HG02973 (cell line): Measurements from ENCODE around the gene THBS2.

Source experiments
- ATAC-seq: cut with Tn5 transposase; IDR thresholded peaks from one replicate; pipeline ENCODE4 v1.9.1; 2021; ENCODE audit warnings: moderate library complexity; ENCODE audit not compliant: unreplicated experiment

THBS2 gene

DNA sequence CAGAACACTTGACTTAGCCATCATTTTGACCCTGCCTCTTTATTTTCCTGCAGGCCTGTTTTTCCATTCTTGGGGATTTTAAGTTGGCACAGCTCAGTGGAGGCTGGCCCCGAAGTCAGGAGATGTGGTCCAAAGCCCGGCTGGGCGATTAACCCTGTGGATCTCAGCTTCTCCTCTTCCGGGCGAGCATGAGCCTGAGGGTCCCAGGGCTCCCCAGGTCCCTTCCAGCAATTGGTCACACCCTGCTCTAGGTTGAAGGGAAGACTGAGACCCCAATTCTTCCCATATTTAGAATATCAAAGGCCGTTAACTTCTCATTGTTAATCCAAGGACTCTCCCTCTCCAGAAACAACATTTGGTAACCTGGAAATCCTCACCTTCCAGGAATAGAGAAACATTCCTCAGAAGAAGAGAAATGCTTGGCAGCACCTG is 2.3 kb downstream of the THBS2 start:
- no peak for ATAC-seq

DNA sequence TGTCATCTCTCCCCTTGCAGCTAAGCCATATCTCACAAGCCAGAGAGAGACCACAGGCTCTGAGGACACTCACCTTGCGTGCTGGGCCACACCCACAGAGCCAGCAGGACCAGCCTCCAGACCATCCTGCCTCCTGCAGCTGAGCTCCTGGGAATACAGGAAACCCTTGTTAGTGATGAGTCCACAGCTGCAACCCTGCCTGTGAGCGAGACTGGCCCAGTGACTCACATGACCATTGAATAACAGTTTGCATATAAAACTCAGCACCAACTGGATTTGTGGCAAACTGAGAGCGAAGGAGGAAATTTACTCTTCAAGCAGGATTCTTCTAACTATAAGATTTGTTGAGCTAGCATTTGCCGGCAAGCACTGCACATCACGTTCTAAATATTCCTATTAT is 3.0 kb downstream of the THBS2 start:
- ATAC-seq = no peak

DNA sequence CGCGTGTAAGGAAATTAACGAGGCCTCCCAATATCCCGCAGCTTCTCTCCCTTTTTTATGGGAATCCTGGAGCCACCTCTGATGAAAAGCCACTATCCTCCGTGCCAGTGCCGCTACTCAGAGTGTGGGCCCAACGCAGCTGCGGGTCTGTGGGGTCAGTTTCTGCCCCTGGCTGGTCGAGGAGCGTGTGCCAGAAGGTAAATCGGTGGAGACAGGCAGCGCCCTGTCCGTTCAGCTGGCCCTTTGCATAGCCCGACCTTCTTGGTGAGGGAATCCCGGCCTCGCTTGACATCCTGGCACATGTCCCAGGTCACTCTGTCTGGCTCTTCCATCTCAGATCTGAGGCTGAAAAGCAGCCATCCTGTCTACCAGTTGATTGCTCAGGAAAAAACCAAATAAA is 4.6 kb downstream of the THBS2 start:
- no peak for ATAC-seq

DNA sequence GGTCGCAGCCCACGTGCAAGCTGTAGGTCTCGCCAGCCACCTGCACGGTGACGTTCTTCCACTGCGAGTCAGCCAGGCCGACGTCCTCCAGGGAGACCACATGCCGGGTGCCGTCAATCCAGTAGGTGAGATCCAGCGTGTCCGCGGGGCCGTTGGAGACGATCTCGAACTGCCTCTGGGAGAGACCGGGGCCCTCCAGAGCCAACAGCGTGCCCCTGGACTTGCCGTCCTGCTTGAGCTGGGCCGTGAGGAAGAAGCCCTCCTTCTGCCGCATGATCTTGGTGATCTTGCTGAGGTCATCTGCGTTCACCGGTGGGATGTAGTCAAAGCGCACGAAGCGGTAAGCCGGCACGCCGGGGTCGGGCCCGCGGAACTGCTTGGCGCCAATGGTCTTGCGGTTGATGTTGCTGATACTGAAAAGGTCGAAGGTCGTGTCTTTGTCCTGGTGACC is 5.1 kb downstream of the THBS2 start:
- no peak for ATAC-seq

DNA sequence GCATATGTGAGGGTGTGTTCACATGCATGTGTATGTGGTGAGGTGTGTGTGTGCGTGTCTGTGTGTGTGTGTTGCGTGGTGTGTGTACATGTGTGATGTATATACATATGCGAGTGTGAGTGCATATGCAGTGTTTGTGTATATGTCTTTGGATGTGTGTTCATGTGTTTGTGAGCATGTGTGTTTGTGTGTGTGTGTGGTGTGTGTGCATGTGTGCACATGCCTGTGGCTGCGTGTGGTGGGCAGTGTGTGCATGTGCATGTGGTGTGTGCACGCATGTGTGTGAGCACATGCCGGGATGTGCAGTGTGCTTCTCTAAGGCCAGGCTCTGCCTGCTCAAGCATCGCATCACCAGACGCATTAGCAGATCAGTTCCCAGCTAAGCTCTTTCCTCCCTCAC is 5.7 kb downstream of the THBS2 start:
- ATAC-seq = no peak

DNA sequence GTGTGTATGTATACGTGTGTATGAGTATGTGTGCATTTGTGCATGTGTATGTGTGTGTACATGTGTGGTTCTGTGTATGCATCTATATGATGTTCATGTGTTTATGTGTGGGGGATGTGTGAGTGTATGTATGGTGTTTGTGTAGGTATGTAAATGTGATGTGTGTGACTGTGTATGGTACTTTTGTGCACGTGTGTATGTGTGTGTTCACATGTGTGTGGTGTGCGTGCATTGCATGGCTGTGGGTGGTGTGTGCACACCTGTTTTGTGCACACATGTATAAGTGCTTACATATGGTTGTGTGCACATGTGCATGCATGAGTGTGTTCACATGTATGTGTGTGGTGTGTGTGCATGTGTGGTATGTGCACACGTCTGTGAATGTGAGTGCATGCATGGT is 6.2 kb downstream of the THBS2 start:
- no peak for ATAC-seq

DNA sequence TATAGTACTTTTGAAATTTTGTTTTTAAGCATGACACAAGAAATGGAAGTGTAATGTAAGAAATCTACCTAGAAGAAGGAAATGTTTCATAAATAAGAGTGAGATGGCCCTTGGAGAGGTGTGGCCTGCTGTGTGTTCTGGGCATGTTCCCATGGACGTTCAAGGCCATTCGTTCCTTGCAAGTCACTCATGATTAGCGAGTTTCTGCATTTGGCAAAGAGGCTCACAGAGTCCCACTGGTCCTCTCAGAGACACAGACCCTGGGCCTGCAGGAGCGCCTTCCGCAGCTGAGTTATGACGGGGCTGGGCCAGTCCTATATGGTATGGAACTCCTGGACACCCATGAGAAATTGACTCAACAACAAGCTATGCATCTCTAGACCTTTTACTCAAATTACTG is 7.2 kb downstream of the THBS2 start:
- no peak for ATAC-seq

DNA sequence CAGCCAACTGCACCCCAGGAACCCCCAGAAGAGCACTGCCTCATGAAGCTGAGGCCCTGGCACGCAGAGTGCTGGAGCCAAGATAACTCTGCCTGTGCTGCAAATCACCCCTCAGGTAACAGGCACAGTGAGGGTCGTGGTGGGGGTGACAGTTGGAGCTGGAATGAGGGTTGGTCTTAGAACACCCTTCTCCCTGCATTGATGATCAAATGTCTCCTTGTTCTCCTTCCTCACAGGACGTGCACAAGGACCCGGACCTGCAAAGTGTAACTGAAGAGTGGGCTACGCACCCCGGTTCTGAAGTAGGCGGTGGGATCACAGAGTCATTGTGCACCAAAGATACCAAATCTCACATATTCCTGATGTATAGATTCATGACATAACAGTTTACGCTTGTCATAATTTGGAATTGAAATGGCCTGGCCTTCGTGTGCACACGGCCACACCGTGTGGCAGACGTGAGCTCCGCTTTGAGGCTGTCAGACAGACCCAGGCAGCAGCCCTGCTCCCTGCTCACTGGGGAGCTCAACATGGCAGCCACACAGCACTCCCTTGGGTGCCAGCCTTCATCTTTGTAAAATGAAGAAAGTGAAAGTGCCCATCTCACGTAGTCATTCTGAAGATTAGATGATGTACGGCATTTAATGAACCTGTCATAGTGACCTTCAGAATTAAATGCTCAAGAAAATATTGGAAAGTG is 8.8 kb downstream of the THBS2 start:
- no peak for ATAC-seq

DNA sequence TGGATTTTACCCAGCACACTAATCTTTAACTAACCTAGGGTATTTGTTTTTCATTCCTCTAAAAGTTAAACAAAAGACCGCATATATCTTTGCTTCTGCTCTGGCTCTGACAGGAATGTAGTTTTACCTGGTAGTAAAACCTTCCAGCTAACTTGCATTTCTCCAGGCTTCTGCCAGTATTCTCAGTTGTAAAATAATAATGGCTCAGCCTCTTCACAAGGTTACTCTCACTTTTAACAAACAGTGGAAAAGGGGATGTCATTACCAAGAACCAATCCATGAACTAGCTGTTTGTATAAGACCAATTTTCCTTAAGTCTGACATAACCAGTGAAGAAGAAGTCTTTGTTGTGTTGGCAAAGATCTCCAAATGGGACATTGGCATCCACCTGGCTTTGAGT is 10.0 kb downstream of the THBS2 start:
- ATAC-seq = no peak

DNA sequence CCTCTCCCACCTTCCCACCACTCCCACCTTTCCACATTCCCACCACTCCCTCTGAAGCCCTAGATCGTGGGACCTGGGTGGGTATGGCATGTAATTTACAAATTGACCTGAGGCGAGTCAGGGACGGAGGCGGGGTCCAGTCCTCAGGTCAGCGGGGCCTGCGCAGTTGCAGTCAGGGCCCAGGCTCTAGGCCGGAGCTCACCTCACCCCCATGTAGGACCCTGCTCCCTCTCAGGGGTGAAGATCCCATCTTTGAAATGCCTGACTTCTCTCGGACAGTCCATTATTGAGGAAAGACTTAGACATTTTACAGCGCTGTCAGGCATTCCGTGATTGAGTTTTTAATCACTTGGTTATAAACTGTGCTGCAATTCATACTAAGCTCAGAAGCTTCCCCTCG is 10.5 kb downstream of the THBS2 start:
- ATAC-seq = no peak

DNA sequence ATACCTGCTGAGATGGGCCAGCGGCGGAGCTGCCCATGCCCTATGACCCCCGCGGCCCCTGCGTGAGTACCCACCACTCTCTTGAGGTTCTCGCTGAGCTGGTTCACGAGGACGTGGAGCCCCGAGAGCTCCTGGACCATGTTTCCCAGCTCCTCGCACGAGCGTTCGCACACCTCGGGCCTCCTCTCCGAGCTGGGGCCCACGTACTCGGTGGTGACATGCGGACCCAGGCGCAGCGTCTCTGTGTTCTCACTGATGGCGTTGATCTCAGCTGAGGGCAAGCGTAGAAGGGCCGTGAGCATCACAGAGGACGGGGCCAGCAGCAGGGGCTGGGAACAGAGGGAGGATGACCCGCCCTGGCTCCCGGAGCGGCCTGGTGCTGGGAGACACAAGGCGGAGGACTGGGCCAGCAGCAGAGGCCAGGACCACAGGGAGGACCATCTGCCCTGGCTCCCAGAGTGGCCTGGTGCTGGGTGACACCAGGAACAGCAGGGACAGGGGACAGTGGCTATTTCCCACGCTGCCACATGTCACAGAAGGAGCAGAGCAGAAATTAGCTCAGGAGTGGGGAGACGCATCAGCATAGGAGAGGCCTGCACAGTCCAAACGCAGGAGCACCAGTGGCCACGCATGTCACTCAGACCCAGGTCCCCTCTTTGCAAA is 11.8 kb downstream of the THBS2 start:
- ATAC-seq = no peak

DNA sequence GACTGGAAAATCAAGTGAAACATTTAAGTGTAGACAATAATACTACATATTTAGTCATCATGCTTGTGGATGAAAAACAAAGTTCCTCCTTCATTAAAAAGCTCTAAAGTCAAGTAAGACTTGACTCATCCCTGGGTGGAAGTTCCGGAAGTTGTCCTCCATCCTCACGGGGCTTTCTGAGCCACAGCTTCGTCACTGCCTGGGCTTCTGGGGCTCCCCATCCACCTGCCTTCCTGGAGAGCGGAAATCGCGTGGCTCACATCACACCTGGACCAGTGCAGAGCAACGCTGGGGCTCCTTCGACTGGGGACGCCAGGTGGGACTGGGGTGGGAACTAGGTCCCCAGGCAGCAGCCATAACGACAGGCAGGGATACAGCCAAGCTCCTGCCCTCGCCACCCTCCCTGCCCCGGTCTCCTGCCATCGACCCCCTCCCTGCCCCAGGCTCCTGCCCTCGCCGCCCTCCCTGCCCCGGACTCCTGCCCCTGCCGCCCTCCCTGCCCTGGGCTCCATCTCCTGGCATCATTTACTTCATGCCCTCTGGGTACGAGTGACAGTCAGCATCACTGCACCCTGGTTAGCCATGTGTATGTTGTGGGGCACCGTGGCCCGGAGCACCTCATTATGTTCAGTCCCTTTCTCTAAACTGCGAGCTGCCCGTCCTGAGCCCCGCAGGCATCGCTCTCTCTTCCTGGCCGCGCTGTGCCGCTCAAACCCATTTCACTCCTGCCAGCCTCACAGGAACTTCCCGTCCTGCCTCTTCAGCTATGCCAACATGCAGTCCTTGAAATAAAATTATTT is 12.9 kb downstream of the THBS2 start:
- no peak for ATAC-seq

DNA sequence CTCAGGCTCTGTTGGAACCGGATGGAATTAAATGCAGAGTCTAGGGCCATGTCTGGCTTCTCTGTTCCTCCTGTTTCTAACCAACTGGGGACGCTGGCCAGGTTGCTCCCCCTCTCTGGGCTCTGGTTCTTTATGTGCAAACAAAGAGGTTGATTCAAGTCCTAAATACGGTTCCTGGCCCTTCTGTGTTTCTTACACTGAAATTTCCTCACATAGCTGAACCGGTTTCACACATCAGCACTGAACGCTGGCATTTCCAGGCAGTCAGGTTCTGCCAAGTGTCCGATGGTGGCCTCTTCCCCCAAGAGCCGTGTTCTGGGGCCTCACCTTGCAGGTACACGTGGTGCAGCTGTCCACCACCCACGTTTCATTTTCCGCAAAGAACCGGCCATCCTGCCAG is 13.5 kb downstream of the THBS2 start:
- ATAC-seq = no peak

DNA sequence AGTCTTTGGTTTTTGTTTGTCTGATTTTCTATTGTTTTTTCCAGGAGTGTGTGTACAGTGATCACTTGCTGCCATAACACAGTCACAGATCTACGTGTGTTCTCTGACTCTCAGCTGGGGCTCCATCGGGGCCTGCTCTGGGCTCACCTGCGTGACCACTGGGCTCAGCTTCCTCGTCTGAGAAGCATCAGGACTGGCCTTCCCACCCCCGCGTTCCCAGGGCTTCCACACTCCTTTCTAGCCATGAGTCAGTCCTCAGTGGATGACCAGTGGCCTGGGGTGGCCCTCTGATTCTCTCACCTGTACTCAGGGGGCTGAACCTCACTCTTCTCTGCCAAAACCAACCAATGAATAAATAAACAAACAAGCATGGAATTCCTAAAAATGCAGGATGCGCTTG is 14.5 kb downstream of the THBS2 start:
- ATAC-seq = no peak

DNA sequence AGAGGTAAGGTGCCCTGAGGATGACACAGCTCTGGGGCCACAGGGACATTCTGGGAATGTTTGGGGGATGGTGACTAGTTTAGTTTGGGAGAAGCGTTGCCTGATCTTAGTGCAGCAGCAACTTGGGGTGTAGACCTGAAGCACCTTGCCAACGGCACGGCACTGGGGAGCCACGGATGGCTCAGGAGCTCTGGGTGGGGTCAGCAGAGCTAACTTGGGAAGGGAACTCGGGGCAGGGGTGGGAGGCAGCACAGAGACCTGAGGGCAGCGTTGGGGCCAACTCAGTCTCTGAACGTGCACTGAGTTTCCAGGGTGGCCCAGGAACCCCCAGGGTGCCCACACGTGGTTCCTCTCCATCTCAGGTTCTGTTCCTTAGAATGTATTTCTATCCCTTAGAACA is 14.9 kb downstream of the THBS2 start:
- no peak for ATAC-seq

DNA sequence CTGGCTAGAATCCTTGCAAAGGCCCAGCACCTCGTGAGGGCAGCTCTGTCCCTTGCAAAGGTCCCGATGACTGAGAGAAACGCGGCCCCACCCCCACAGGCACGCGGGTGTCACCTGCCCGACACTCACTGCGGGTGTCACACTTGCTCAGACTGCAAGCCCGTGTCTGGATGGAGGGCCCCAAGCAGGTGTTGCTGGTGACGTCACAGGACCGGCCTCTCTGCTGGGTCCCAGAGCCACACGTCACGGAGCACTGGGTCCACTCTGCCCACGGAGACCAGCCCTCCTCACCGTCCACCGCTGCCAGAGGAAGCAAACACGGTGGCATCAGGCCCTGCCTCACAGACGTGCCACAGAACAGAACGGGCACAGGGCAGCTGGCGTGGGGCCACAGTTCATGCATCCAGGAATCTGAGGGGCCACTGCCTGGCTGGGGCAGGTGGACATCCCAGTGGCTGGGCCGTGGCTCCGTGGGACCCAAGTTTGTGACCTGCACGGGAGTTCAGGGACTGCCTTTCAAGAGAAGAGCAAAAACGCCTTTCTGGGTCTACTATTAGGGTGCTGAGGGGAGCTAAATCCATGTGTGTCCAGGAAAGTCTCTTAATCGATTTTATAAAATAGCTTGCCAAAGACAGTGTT is 16.0 kb downstream of the THBS2 start:
- no peak for ATAC-seq

DNA sequence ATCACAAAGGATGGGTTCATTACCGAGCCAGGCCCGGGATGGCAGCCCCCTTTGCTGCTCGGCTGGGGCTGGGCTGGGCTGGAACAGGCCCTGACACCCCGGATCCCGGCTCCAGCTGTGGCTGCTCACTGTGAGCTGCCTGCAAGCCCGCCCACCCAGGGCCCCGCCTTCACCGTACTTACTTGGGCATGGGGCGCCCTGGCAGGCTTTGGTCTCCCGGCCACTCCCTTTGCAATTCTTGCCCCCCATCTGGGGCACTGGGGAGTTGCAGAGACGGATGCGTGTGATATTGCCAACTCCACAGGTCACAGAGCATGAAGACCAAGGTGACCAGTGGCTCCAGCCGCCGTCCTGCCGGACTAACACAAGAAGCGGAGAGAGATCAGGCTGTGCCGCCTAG is 16.7 kb downstream of the THBS2 start:
- no peak for ATAC-seq

DNA sequence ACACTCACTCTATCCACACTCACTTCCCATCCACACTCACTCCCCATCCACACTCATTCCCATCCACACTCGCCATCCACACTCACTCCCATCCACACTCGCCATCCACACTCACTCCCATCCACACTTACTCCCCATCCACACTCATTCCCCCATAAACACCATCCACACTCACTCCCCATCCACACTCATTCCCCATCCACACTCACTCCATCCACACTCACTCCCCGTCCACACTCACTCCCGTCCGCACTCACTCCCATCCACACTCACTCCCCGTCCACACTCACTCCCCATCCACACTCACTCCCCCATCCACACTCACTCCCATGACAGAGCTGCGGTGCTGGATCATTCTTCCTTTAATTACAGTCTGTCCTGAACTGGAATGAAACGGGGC is 17.1 kb downstream of the THBS2 start:
- no peak for ATAC-seq

DNA sequence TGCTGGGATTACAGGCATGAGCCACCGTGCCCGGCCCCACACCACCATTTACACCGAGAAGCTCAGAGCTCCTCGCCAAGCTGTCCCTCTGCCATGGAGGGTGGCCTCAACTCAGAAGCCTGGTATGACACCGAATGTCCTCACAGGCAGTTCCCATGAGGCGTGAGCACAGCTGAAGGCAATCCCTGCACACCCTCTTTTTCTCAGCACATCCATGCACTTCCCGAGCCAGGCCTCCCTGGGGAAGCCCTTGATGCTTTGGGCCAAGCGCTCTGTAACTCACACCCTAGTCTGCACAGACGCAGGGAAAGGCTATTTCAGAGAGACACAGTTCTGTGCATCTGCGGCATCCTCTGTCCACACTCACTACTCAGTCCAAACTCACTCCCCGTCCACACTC is 18.4 kb downstream of the THBS2 start:
- no peak for ATAC-seq

DNA sequence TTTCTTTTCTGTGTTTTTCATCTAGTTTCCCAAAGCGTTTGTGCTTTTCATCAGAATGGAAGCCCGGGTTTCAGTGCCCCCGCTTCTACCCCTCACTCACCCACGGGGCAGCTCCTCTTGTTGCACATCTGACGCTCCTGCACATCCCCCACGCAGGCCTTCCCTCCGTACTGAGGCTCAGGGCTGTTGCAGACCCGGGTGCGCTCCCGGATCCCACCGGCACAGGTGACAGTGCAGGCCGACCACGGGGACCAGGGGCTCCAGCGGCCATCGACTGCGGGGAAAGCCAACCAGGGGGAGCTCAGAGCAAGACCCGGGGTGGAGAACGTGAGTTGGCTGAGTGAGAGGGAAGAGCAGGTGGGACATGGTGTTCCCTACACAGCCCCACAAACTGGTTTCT is 19.0 kb downstream of the THBS2 start:
- no peak for ATAC-seq

DNA sequence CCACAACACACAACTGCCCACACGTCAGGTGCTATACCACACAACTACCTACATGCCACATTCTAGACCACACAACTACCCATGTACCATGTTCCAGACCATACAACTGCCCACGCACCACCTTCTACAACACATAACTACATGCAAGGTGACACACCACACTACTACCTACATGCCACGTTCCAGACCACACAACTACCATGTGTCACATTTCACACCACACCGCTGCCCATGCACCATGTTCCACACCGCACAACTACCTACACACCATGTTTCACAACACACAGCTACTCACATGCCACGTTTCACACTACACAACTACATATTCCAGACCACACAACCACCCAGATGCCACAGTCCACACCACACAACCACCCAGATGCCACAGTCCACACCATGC is 19.8 kb downstream of the THBS2 start:
- no peak for ATAC-seq

DNA sequence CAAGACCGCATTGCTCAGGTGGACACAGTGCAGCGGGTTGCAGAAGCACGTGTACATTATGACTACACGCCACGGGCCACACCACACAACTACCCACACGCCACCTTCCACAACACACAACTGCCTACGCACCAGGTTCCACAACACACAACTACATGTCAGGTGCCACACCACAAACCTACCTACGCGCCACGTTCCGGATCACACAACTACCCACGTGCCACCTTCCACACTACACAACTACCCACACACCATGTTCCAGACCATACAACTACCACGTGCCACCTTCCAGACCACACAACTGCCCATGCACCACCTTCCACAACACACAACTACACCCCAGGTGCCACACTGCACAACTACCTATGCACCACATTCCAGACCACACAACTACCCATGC is 20.5 kb downstream of the THBS2 start:
- ATAC-seq = no peak
